DOHH2 (cell line): ENCODE results near the gene CARD10.

Experiments
- EZH2phosphoT487 ChIP-seq: fragments of 200-600 bp; sonication (generic); IDR thresholded peaks from 2 replicates; pipeline ENCODE4 v1.6.1; 2017; ENCODE audit warnings: borderline replicate concordance, mild to moderate bottlenecking, antibody characterized with exemption, low read length, moderate library complexity, mixed read lengths
- TF ChIP-seq, protein P1 (sequence below): fragments of 200-600 bp; sonication (generic); IDR thresholded peaks from one replicate; pipeline ENCODE4 v1.5.1; 2014; ENCODE audit warnings: antibody characterized with exemption, mild to moderate bottlenecking, low read depth, low read length; ENCODE audit not compliant: poor library complexity, severe bottlenecking

DNA sequence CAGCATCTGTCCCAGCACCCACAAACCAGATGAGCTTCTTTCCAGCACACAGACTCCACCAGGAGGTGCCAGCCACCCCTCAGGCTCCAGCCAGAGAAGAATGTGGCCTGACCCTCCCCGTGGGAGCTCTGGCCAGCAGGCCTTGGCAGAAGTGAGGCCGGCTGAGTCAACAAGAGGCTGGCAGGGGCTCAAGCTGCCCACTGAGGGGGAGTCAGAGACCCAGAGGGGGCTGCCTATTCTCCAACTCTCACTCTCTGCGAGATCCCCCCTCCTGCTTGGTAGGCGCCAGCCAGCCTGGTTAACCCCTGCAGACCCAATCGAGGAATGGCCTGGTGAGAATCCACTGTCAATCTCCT, 30.5 kb upstream of the CARD10 start:
- TF ChIP-seq, protein P1, sequence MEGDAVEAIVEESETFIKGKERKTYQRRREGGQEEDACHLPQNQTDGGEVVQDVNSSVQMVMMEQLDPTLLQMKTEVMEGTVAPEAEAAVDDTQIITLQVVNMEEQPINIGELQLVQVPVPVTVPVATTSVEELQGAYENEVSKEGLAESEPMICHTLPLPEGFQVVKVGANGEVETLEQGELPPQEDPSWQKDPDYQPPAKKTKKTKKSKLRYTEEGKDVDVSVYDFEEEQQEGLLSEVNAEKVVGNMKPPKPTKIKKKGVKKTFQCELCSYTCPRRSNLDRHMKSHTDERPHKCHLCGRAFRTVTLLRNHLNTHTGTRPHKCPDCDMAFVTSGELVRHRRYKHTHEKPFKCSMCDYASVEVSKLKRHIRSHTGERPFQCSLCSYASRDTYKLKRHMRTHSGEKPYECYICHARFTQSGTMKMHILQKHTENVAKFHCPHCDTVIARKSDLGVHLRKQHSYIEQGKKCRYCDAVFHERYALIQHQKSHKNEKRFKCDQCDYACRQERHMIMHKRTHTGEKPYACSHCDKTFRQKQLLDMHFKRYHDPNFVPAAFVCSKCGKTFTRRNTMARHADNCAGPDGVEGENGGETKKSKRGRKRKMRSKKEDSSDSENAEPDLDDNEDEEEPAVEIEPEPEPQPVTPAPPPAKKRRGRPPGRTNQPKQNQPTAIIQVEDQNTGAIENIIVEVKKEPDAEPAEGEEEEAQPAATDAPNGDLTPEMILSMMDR, result no peak
- TF ChIP-seq EZH2phosphoT487, result no peak
